GM12878 (cell line): ENCODE data around the gene YTHDC1. TPM values are rescaled to one million over a fixed set of nuclear protein-coding genes. Genes with fewer than 3 reads are reported as not detected.

Experiments
- ATAC-seq: fragments of 200-7000 bp; cut with Tn5 transposase; 3 replicates; pipeline ENCODE4 v1.9.1; 2020; ENCODE audit warnings: mild to moderate bottlenecking, moderate library complexity
- BruUV-seq: library from RNA; stranded (reverse); fragments of 400-500 nt; replicated peaks from 2 replicates; lab custom pipeline; 2021; lab: Mats Ljungman, UMichigan
- CTCF ChIA-PET: fragments of 300-600 bp; sonication (Branson Sonifier 250); formaldehyde crosslinking; extraction: SDS; loops from one replicate; lab custom pipeline; 2021; ENCODE audit warnings: inconsistent platforms; lab: Yijun Ruan, JAX
- POLR2A ChIA-PET: fragments of 350-600 bp; formaldehyde crosslinking; extraction: SDS; loops from one replicate; lab custom pipeline; 2021; ENCODE audit warnings: inconsistent platforms; lab: Charles Lee
- RAD21 ChIA-PET: fragments of 300-600 bp; sonication (Branson Sonifier 250); formaldehyde crosslinking; loops from one replicate; lab custom pipeline; 2023; ENCODE audit warnings: antibody characterized with exemption; ENCODE audit not compliant: unreplicated experiment; lab: Charles Lee
- SMC1A ChIA-PET: fragments of 300-600 bp; sonication (Branson Sonifier 250); formaldehyde crosslinking; loops from one replicate; lab custom pipeline; 2023; ENCODE audit not compliant: unreplicated experiment, uncharacterized antibody; lab: Charles Lee
- DNase-seq: peaks from one replicate; pipeline ENCODE4 v3.0.0-alpha.2; 2011; ENCODE audit warnings: low read depth, low spot score
- FAIRE-seq: peaks from 3 replicates; lab custom pipeline; 2011; peaks lifted over from hg19 to GRCh38; lab: Jason Lieb, UNC
- H2AFZ ChIP-seq: 2 replicates; pipeline ENCODE4 v1.6.0; 2011; ENCODE audit warnings: low read depth, low read length, control low read depth; ENCODE audit not compliant: control insufficient read depth
- H3K27ac ChIP-seq: 2 replicates; pipeline ENCODE4 v1.5.1; 2011; ENCODE audit warnings: control low read depth; ENCODE audit not compliant: control insufficient read depth, insufficient read depth
- H3K27me3 ChIP-seq, 2 experiments: replicated peaks in 1 of 2; 2 replicates each; pipeline versions ENCODE4 v1.6.0 to v1.6.1; 2011; ENCODE audit warnings: low read length in 1 of 2; ENCODE audit not compliant: control insufficient read depth in 2 of 2, insufficient read depth in 2 of 2
- H3K36me3 ChIP-seq, 2 experiments: 2 replicates each; pipeline ENCODE4 v1.5.1; 2011; ENCODE audit warnings: low read length in 1 of 2; ENCODE audit not compliant: control insufficient read depth in 2 of 2, insufficient read depth in 2 of 2
- H3K4me1 ChIP-seq: 2 replicates; pipeline ENCODE4 v1.6.1; 2011; ENCODE audit warnings: mild to moderate bottlenecking, low read length, moderate library complexity, mixed read lengths; ENCODE audit not compliant: control insufficient read depth, insufficient read depth
- H3K4me2 ChIP-seq: 2 replicates; pipeline ENCODE4 v1.6.0; 2011; ENCODE audit warnings: control low read depth; ENCODE audit not compliant: control insufficient read depth, insufficient read depth
- H3K4me3 ChIP-seq: fragments of 200-600 bp; sonication (generic); 2 replicates; pipeline ENCODE4 v1.5.1; 2016
- H3K79me2 ChIP-seq: 2 replicates; pipeline ENCODE4 v1.6.0; 2011; ENCODE audit warnings: low read length; ENCODE audit not compliant: control insufficient read depth, insufficient read depth
- H3K9ac ChIP-seq: 2 replicates; pipeline ENCODE4 v1.8.0; 2011; ENCODE audit warnings: low read length, control low read depth, mixed read lengths; ENCODE audit not compliant: control insufficient read depth, insufficient read depth
- H3K9me3 ChIP-seq: replicated peaks from 3 replicates; pipeline ENCODE4 v1.5.1; 2011; ENCODE audit warnings: mild to moderate bottlenecking, low read length; ENCODE audit not compliant: control insufficient read depth, insufficient read depth
- H4K20me1 ChIP-seq: 2 replicates; pipeline ENCODE4 v1.6.0; 2011; ENCODE audit not compliant: control insufficient read depth, insufficient read depth
- ASH2L ChIP-seq: fragments of 300-600, 200-600 bp; sonication (generic); IDR thresholded peaks from 2 replicates; pipeline ENCODE4 v1.6.1; 2017; ENCODE audit warnings: low read depth, mild to moderate bottlenecking, borderline replicate concordance
- HDAC2 ChIP-seq: fragments of 200-600 bp; sonication (generic); IDR thresholded peaks from 2 replicates; pipeline ENCODE4 v1.6.1; 2017
- KDM1A ChIP-seq: fragments of 200-600 bp; sonication (generic); IDR thresholded peaks from 2 replicates; pipeline ENCODE4 v1.6.1; 2016; ENCODE audit warnings: borderline replicate concordance
- WGBS: methylation state at CpG from one replicate; pipeline ENCODE4 v1.1.6; 2016; ENCODE audit warnings: low lambda C conversion rate; ENCODE audit not compliant: insufficient replicate concordance, insufficient coverage; ENCODE audit errors: missing lambda C conversion rate; 5-methylcytosine and 5-hydroxymethylcytosine counted together
- in situ Hi-C: fragments of 300-500 bp; cut with MboI; formaldehyde crosslinking; loops from 9 replicates; pipeline ENCODE4 v1.14.3; 2018; ENCODE audit warnings: mixed read lengths
- intact Hi-C: fragments of 100-400 bp; cut with micrococcal nuclease; formaldehyde crosslinking; loops from one replicate; pipeline ENCODE4 v1.14.2; 2022; ENCODE audit not compliant: unreplicated experiment
- polyA plus RNA-seq, 11 experiments: library from polyadenylated mRNA; depleted of rRNA in 4 of 11; unstranded in 6 of 11; stranded (reverse) in 5 of 11; fragments of >200 nt; fragmentation: Nextera tagmentation in 4 of 11; fragmentation: Illumina TruSeq in 1 of 11; extraction: Ambion mirVana in 4 of 11; extraction: Trizol in 1 of 11; gene quantifications; 1 replicate in 1 of 11; 2 replicates in 10 of 11; pipeline versions ENCODE4 v1.2.1 to v1.2.3, GENCODE V29; 2011 to 2016; ENCODE audit warnings: inconsistent platforms in 2 of 11, missing spikeins in 2 of 11, low read depth in 1 of 11
- small RNA-seq: library from RNA; depleted of rRNA; stranded (forward); fragments of <200 nt; gene quantifications from one replicate; pipeline ENCODE3, GENCODE V24; 2014
- total RNA-seq, 4 experiments: library from RNA; depleted of rRNA in 3 of 4; stranded (reverse); fragments of >200 nt in 3 of 4; fragmentation: Illumina TruSeq in 1 of 4; extraction: Trizol in 1 of 4; gene quantifications; 2 replicates each; pipeline versions ENCODE4 v1.2.1 to v1.2.3, GENCODE V29; 2013 to 2021

YTHDC1 gene
- total and polyA plus RNA-seq, 10 of the 15 experiments (the other 5 are each of a cell fraction or from before 2014, with no cell fraction given), result 18.7 to 83.2 (median 47.5) TPM

DNA sequence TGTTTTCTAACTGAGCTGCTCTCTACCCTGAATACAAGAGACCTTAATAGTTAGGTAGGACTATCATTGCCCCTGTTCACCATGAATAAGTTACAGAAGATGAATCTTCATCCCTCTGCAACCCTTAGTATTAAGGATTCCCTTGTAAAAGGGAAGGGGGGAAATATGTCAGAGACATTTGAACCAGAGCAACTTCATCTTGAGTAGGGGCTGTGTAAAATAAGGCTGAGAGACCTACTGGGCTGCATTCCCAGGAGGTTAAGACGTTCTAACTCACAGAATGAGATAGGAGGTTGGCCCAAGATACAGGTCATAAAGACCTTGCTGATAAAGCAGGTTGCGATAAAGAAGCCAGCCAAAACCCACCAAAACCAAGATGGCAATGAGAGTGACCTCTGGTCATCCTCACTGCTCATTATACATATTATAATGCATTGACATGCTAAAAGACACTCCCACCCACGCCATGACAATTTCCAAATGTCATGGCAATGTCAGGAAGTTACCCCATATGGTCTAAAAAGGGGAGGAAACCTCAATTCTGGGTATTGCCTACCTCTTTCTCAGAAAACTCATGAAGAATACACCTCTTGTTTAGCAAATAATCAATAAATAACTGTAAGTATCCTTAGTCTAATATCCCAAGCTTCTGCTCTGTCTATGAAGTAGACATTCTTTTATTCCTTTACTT, 84.9 kb downstream of the YTHDC1 start:
- DNase-seq, result no peak
- H3K4me1 ChIP-seq, result no peaks in the 10 kb centered on the region
- SMC1A ChIA-PET, result no interaction called here
- H3K4me2 ChIP-seq, result no peak overlapping the region
- no peak for FAIRE-seq
- no peak overlapping the region for H3K27ac ChIP-seq
- no peaks in the 10 kb centered on the region for H3K27me3 ChIP-seq
- H3K9ac ChIP-seq, result no peak overlapping the region
- TF ChIP-seq HDAC2 (no peak), KDM1A (no peak), ASH2L (no peak)
- TF ChIP-seq, all 136 proteins: peak for 0
- in situ Hi-C loops, result no loop called here
- WGBS, result 33% methylated on average over 3 of the region's 3 CpGs
- intact Hi-C loops, result no loop called here
- ATAC-seq, result no peak
- no peaks in the 10 kb centered on the region for H4K20me1 ChIP-seq
- ChIA-PET POLR2A (no interaction called here), CTCF (interaction anchor here (1.2 kb wide), 1 partner anchor 110 kb away, joined by 3 read pairs; no protein-coding TSS in a partner anchor), RAD21 (no interaction called here)
- H3K79me2 ChIP-seq, result no peaks in the 10 kb centered on the region
- BruUV-seq, result no TSS peak
- no peaks in the 10 kb centered on the region; the same call in 2 of the 3 replicates for H3K9me3 ChIP-seq
- no peak overlapping the region for H2AFZ ChIP-seq
- H3K36me3 ChIP-seq, result no peaks in the 10 kb centered on the region
- no peak overlapping the region for H3K4me3 ChIP-seq

Small RNAs within 50 kb of the gene (small RNA-seq; reads per million reads assigned to genes)
- not detected for gene MT2P1

Other genes with a start within 250 kb of the YTHDC1 start
- gene TMPRSS11F, start 220.2 kb downstream of the YTHDC1 start, total RNA-seq (2014; rRNA removed), result not detected in 2 replicates
- not detected in 2 replicates for gene TMPRSS11F, start 220.2 kb downstream of the YTHDC1 start, total RNA-seq (2014; rRNA removed; fragmentation: Illumina TruSeq; extraction: Trizol)
- not detected in 2 replicates for gene TMPRSS11F, start 220.2 kb downstream of the YTHDC1 start, total RNA-seq (2021)
- gene TMPRSS11F, start 220.2 kb downstream of the YTHDC1 start, polyA plus RNA-seq (2011; rRNA removed), result not detected in 2 replicates
- not detected in 2 replicates for gene TMPRSS11F, start 220.2 kb downstream of the YTHDC1 start, polyA plus RNA-seq (2014; fragmentation: Illumina TruSeq; extraction: Trizol)
- gene TMPRSS11F, start 220.2 kb downstream of the YTHDC1 start, polyA plus RNA-seq (2014; fragmentation: Nextera tagmentation; extraction: Ambion mirVana), result not detected
- gene TMPRSS11F, start 220.2 kb downstream of the YTHDC1 start, polyA plus RNA-seq (2014; rRNA removed), result not detected in 2 replicates
- not detected for gene TMPRSS11F, start 220.2 kb downstream of the YTHDC1 start, polyA plus RNA-seq (2016; fragmentation: Nextera tagmentation; extraction: Ambion mirVana)
- gene TMPRSS11B, start 104.4 kb downstream of the YTHDC1 start, total RNA-seq (2014; rRNA removed), result not detected in 2 replicates
- not detected in 2 replicates for gene TMPRSS11B, start 104.4 kb downstream of the YTHDC1 start, total RNA-seq (2014; rRNA removed; fragmentation: Illumina TruSeq; extraction: Trizol)
- not detected in 2 replicates for gene TMPRSS11B, start 104.4 kb downstream of the YTHDC1 start, total RNA-seq (2021)
- gene TMPRSS11B, start 104.4 kb downstream of the YTHDC1 start, polyA plus RNA-seq (2011; rRNA removed), result 0.12 TPM in 1 of 2 replicates, not detected in the other
- gene TMPRSS11B, start 104.4 kb downstream of the YTHDC1 start, polyA plus RNA-seq (2014; fragmentation: Illumina TruSeq; extraction: Trizol), result not detected in 2 replicates
- gene TMPRSS11B, start 104.4 kb downstream of the YTHDC1 start, polyA plus RNA-seq (2014; fragmentation: Nextera tagmentation; extraction: Ambion mirVana), result not detected
- gene TMPRSS11B, start 104.4 kb downstream of the YTHDC1 start, polyA plus RNA-seq (2014; rRNA removed), result not detected in 2 replicates
- not detected for gene TMPRSS11B, start 104.4 kb downstream of the YTHDC1 start, polyA plus RNA-seq (2016; fragmentation: Nextera tagmentation; extraction: Ambion mirVana)
- gene TMPRSS11E, start 97.4 kb upstream of the YTHDC1 start, total RNA-seq (2014; rRNA removed), result not detected in 2 replicates
- gene TMPRSS11E, start 97.4 kb upstream of the YTHDC1 start, total RNA-seq (2014; rRNA removed; fragmentation: Illumina TruSeq; extraction: Trizol), result not detected in 2 replicates
- not detected in 2 replicates for gene TMPRSS11E, start 97.4 kb upstream of the YTHDC1 start, total RNA-seq (2021)
- not detected in 2 replicates for gene TMPRSS11E, start 97.4 kb upstream of the YTHDC1 start, polyA plus RNA-seq (2011; rRNA removed)
- gene TMPRSS11E, start 97.4 kb upstream of the YTHDC1 start, polyA plus RNA-seq (2014; fragmentation: Illumina TruSeq; extraction: Trizol), result not detected in 2 replicates
- gene TMPRSS11E, start 97.4 kb upstream of the YTHDC1 start, polyA plus RNA-seq (2014; fragmentation: Nextera tagmentation; extraction: Ambion mirVana), result not detected
- gene TMPRSS11E, start 97.4 kb upstream of the YTHDC1 start, polyA plus RNA-seq (2014; rRNA removed), result not detected in 2 replicates
- not detected for gene TMPRSS11E, start 97.4 kb upstream of the YTHDC1 start, polyA plus RNA-seq (2016; fragmentation: Nextera tagmentation; extraction: Ambion mirVana)
- gene UGT2B17, start 226.2 kb upstream of the YTHDC1 start, total RNA-seq (2014; rRNA removed), result not detected in 2 replicates
- not detected in 2 replicates for gene UGT2B17, start 226.2 kb upstream of the YTHDC1 start, total RNA-seq (2014; rRNA removed; fragmentation: Illumina TruSeq; extraction: Trizol)
- gene UGT2B17, start 226.2 kb upstream of the YTHDC1 start, total RNA-seq (2021), result 0.15 TPM in 1 of 2 replicates, not detected in the other
- not detected in 2 replicates for gene UGT2B17, start 226.2 kb upstream of the YTHDC1 start, polyA plus RNA-seq (2011; rRNA removed)
- gene UGT2B17, start 226.2 kb upstream of the YTHDC1 start, polyA plus RNA-seq (2014; fragmentation: Illumina TruSeq; extraction: Trizol), result not detected in 2 replicates
- gene UGT2B17, start 226.2 kb upstream of the YTHDC1 start, polyA plus RNA-seq (2014; fragmentation: Nextera tagmentation; extraction: Ambion mirVana), result not detected
- not detected in 2 replicates for gene UGT2B17, start 226.2 kb upstream of the YTHDC1 start, polyA plus RNA-seq (2014; rRNA removed)
- not detected for gene UGT2B17, start 226.2 kb upstream of the YTHDC1 start, polyA plus RNA-seq (2016; fragmentation: Nextera tagmentation; extraction: Ambion mirVana)